Measurements from ENCODE around the gene THAP11. TPM values are rescaled to one million over a fixed set of nuclear protein-coding genes. Genes with fewer than 3 reads are reported as not detected.

Gene THAP11
- total and polyA plus RNA-seq, 2 of the 13 experiments (the other 11 are each of a cell fraction or from before 2014, with no cell fraction given): 44.2 to 53.4 TPM

GRCh38 chr16:67892899-67893742 is 51.0 kb downstream of the THAP11 start, which contains the start of gene PSKH1 (continued):
- TF ChIP-seq RARA (CRISPR knock-in tag; IDR thresholded peaks at IDR 0.05): 0 out of 2 replicates have a peak, but pooled peaks have one; percentile 9
- TF ChIP-seq ZSCAN29 (CRISPR knock-in tag; conservative IDR thresholded peaks at IDR 0.05): no peak
- TF ChIP-seq GATAD2A (CRISPR knock-in tag; IDR thresholded peaks at IDR 0.05): 0 out of 2 replicates have a peak, but pooled peaks have one; percentile 5
- peak; percentile 12; the same call in 1 of the 2 replicates for TF ChIP-seq CTCF (CRISPR knock-in tag; IDR thresholded peaks at IDR 0.05)
- no peak for TF ChIP-seq EZH2 (conservative IDR thresholded peaks at IDR 0.05; ENCODE audit: low read depth, low read length)
- TF ChIP-seq NFIC (IDR thresholded peaks at IDR 0.05; ENCODE audit: low read length): no peak
- peak; percentile 96 for TF ChIP-seq ZNF563 (CRISPR knock-in tag; IDR thresholded peaks at IDR 0.05)
- no peak for TF ChIP-seq HNRNPH1 (optimal IDR thresholded peaks at IDR 0.05; ENCODE audit: low read depth, low read length)
- TF ChIP-seq CERS6 (CRISPR knock-in tag; IDR thresholded peaks at IDR 0.05): peak; percentile 85; the same call in 1 of the 2 replicates
- TF ChIP-seq, protein P1, sequence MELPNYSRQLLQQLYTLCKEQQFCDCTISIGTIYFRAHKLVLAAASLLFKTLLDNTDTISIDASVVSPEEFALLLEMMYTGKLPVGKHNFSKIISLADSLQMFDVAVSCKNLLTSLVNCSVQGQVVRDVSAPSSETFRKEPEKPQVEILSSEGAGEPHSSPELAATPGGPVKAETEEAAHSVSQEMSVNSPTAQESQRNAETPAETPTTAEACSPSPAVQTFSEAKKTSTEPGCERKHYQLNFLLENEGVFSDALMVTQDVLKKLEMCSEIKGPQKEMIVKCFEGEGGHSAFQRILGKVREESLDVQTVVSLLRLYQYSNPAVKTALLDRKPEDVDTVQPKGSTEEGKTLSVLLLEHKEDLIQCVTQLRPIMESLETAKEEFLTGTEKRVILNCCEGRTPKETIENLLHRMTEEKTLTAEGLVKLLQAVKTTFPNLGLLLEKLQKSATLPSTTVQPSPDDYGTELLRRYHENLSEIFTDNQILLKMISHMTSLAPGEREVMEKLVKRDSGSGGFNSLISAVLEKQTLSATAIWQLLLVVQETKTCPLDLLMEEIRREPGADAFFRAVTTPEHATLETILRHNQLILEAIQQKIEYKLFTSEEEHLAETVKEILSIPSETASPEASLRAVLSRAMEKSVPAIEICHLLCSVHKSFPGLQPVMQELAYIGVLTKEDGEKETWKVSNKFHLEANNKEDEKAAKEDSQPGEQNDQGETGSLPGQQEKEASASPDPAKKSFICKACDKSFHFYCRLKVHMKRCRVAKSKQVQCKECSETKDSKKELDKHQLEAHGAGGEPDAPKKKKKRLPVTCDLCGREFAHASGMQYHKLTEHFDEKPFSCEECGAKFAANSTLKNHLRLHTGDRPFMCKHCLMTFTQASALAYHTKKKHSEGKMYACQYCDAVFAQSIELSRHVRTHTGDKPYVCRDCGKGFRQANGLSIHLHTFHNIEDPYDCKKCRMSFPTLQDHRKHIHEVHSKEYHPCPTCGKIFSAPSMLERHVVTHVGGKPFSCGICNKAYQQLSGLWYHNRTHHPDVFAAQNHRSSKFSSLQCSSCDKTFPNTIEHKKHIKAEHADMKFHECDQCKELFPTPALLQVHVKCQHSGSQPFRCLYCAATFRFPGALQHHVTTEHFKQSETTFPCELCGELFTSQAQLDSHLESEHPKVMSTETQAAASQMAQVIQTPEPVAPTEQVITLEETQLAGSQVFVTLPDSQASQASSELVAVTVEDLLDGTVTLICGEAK (IDR thresholded peaks at IDR 0.05): no peak
- TF ChIP-seq, protein P1 (CRISPR knock-in tag; IDR thresholded peaks at IDR 0.05): no peak; the same call in 1 of the 2 replicates
- peak; percentile 66; the same call in 1 of the 2 replicates for TF ChIP-seq SP5 (CRISPR knock-in tag; IDR thresholded peaks at IDR 0.05; ENCODE audit: borderline replicate concordance, low read depth)
- peak; percentile 30; the same call in 1 of the 2 replicates for TF ChIP-seq ZNF34 (CRISPR knock-in tag; IDR thresholded peaks at IDR 0.05; ENCODE audit: borderline replicate concordance)
- TF ChIP-seq ZNF121 (CRISPR knock-in tag; IDR thresholded peaks at IDR 0.05): peak; percentile 24; the same call in 1 of the 2 replicates
- TF ChIP-seq, protein P2, sequence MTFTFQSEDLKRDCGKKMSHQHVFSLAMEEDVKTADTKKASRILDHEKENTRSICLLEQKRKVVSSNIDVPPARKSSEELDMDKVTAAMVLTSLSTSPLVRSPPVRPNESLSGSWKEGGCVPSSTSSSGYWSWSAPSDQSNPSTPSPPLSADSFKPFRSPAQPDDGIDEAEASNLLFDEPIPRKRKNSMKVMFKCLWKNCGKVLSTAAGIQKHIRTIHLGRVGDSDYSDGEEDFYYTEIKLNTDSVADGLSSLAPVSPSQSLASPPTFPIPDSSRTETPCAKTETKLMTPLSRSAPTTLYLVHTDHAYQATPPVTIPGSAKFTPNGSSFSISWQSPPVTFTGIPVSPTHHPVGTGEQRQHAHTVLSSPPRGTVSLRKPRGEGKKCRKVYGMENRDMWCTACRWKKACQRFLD (CRISPR knock-in tag; IDR thresholded peaks at IDR 0.05; ENCODE audit: borderline replicate concordance): 0 out of 2 replicates have a peak, but pooled peaks have one; percentile 73
- peak; percentile 57 for TF ChIP-seq ZNF883 (CRISPR knock-in tag; IDR thresholded peaks at IDR 0.05; ENCODE audit: not compliant biosample characterization)

Measured in HepG2 (cell line).